Testis (tissue), 3 donors: ENCODE measurements around the gene TRPM2. TPM values are rescaled to one million over a fixed set of nuclear protein-coding genes. Genes with fewer than 3 reads are reported as not detected.

Experiments used
- DNase-seq: peaks from one replicate; pipeline ENCODE4 v3.0.0-alpha.2; 2019
- H3K27ac ChIP-seq, 2 donors: fragments of 200-600 bp; sonication (generic); one replicate each; pipeline ENCODE4 v1.5.1; 2019
- H3K27me3 ChIP-seq: fragments of 200-600 bp; sonication (generic); one replicate; pipeline ENCODE4 v1.5.1; 2019
- H3K36me3 ChIP-seq: fragments of 200-600 bp; sonication (generic); one replicate; pipeline ENCODE4 v1.5.1; 2017; ENCODE audit warnings: low read depth; ENCODE audit errors: missing control alignments
- H3K4me1 ChIP-seq: fragments of 200-600 bp; sonication (generic); one replicate; pipeline ENCODE4 v1.5.1; 2019
- H3K4me3 ChIP-seq, 2 donors: fragments of 200-600 bp; sonication (generic); one replicate each; pipeline ENCODE4 v1.5.1; 2017 to 2019
- H3K9me3 ChIP-seq: fragments of 200-600 bp; sonication (generic); one replicate; pipeline ENCODE4 v1.5.1; 2017
- CTCF ChIP-seq, 3 experiments: fragments of 450-650 bp in 2 of 3; fragments of 200-600 bp in 1 of 3; sonication (generic) in 1 of 3; IDR thresholded peaks; one replicate each; pipeline ENCODE4 v1.5.1; 2016 to 2019; ENCODE audit warnings: antibody characterized with exemption in 3 of 3, mild to moderate bottlenecking in 2 of 3, moderate library complexity in 1 of 3
- POLR2A ChIP-seq: fragments of 450-650 bp; IDR thresholded peaks from one replicate; pipeline ENCODE4 v1.6.1; 2017; ENCODE audit warnings: antibody characterized with exemption, mild to moderate bottlenecking, moderate library complexity
- WGBS, 2 donors: methylation state at CpG; one replicate each; pipeline ENCODE4 v1.1.5; 2018; 5-methylcytosine and 5-hydroxymethylcytosine counted together
- intact Hi-C: fragments of 100-400 bp; cut with DNase I; formaldehyde crosslinking; loops from one replicate; pipeline ENCODE4 v1.15.1; 2023; ENCODE audit warnings: low total_unique reads
- polyA plus RNA-seq: library from polyadenylated mRNA; stranded (reverse); fragments of 350-450 nt; fragmentation: Illumina TruSeq; extraction: RNeasy Lipid Tissue Mini Kit (QIAGEN cat#74804); gene quantifications from one replicate; pipeline ENCODE4 v1.2.3, GENCODE V29; 2014; ENCODE audit warnings: low read depth, low replicate concordance; ENCODE audit not compliant: insufficient read depth
- total RNA-seq, 2 donors: library from RNA; depleted of rRNA; stranded (reverse); fragments of >200 nt; gene quantifications; one replicate each; pipeline ENCODE4 v1.2.3, GENCODE V29; 2016

Gene TRPM2
- total and polyA plus RNA-seq, 3 donors from 2014 or later = 3.0 to 4.9 (median 3.9) TPM

DNA sequence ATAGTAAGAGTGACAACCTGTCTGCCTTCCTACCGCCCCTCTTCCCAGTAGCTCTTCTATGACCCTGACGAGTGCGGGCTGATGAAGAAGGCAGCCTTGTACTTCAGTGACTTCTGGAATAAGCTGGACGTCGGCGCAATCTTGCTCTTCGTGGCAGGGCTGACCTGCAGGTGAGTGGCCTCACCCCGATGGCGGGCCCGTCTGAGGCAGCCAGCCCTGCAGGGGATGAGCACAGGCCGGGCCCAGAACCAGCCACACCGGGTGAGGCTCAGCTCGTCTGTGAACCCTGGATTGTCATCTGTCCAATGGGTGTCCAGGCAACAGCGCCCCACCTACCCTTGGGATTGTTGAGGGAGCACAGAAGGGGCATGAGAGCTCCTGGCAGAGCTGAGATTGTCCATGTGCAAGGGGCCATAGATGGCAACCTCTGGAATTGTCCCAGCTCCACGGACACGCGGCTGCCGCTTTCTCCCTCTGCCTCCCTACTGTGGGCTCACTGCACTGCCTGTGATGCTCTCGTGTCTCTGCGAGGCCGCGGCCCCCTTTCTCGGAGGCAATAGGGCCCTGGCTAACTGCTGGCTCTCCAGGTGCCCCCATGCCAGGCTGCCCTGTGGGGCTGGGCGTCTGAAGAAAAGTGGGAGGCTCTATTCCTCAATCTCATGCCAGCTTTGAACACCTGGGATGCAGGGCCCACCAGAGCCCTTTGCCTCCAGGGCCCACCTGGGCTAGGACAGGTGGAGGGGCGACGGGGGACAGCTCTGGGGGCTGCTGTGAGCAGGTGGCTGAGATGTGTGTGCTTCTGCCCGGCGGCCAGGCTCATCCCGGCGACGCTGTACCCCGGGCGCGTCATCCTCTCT, 51.9 kb downstream of the TRPM2 start:
- peak; percentile 8 for DNase-seq
- intact Hi-C loops = no loop called here
- H3K9me3 ChIP-seq = no peaks in the 10 kb centered on the region

DNA sequence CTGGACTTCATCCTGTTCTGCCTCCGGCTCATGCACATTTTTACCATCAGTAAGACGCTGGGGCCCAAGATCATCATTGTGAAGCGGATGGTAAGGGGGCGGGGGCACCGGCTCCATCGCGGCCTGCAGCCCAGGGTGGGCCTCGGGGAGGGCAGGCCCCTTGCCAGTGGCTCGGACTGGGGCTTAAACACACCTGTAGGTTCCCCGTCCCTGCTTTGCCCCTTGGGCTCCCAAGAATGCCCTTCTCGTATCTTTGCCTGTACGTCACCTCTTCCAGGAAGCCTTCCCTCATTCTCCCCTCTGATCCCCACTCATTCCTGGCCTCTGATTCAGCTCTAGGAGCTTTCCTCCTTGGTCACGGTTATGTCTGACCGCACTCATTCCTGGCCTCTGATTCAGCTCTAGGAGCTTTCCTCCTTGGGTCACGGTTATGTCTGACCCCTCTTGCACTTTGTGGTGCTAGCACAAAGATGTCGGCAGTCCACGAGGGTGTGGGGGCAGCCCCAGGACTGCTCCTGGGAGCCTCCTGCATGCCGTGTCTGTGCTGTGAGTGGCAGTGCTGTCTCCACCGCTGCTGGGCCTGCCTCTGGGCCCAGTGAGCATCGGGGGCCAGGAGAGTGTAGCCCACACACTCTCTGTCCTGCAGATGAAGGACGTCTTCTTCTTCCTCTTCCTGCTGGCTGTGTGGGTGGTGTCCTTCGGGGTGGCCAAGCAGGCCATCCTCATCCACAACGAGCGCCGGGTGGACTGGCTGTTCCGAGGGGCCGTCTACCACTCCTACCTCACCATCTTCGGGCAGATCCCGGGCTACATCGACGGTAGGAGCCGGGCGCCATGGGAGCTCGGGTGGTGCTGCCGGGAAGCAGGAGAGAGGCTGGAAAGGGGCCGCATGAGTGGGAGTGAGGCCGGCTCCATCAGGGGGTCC, 52.8 kb downstream of the TRPM2 start:
- no peaks in the 10 kb centered on the region for H3K4me1 ChIP-seq
- WGBS, 2 donors = 80% methylated on average over 25 to 37 of the region's 37 CpGs

More for the DNA sequence above, 51.9 kb downstream of the TRPM2 start:
- no peaks in the 10 kb centered on the region for H3K27me3 ChIP-seq
- no peak overlapping the region for H3K27ac ChIP-seq
- no peak overlapping the region for H3K4me3 ChIP-seq
- TF ChIP-seq POLR2A = no peak
- TF ChIP-seq CTCF (IDR thresholded peaks at IDR 0.05) = no peak
- no peaks in the 10 kb centered on the region for H3K36me3 ChIP-seq
- no peaks in the 10 kb centered on the region for H3K4me1 ChIP-seq
- 86 to 87% methylated on average over 21 to 34 of the region's 34 CpGs for WGBS, 2 donors

GRCh38 chr21:44406953-44407352, 53.5 kb downstream of the TRPM2 start:
- intact Hi-C loops = no loop called here
- no peak for TF ChIP-seq POLR2A
- TF ChIP-seq CTCF (IDR thresholded peaks at IDR 0.05) = no peak
- Histone ChIP-seq H3K4me3 (no peak overlapping the region), H3K9me3 (no peaks in the 10 kb centered on the region), H3K27me3 (no peaks in the 10 kb centered on the region), H3K36me3 (no peaks in the 10 kb centered on the region), H3K4me1 (no peaks in the 10 kb centered on the region), H3K27ac (no peak overlapping the region)
- 72 to 88% methylated on average over 6 of the region's 8 CpGs for WGBS, 2 donors
- DNase-seq = no peak

More for the DNA sequence above, 52.8 kb downstream of the TRPM2 start:
- Histone ChIP-seq H3K4me3 (no peak overlapping the region), H3K27me3 (no peaks in the 10 kb centered on the region), H3K36me3 (no peaks in the 10 kb centered on the region), H3K9me3 (no peaks in the 10 kb centered on the region), H3K27ac (no peak overlapping the region)
- intact Hi-C loops = no loop called here
- TF ChIP-seq CTCF (IDR thresholded peaks at IDR 0.05) (no peak), POLR2A (no peak)
- peak; percentile 9 for DNase-seq

DNA sequence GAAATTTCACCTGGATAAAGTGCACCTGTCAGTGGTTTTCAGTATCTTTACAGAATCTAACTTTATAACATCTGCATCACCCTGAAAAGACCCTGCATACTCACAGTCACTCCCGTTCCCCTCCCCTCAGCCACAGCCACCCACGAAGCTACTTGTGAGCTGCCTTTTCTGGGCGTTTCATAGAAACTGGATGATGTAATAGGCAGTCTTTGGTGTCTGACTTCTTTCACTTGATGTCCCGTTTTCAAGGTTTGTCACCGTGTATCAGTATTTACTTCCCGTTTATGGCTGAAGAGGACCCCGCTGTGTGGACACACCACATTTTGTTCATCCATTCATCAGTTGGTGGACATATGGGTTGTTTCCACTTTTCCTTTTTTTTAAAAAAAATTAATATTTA, 54.1 kb downstream of the TRPM2 start:
- no peaks in the 10 kb centered on the region for H3K9me3 ChIP-seq
- DNase-seq = no peak
- H3K36me3 ChIP-seq = no peaks in the 10 kb centered on the region
- H3K4me3 ChIP-seq = no peak overlapping the region
- H3K4me1 ChIP-seq = no peaks in the 10 kb centered on the region
- intact Hi-C loops = no loop called here
- TF ChIP-seq POLR2A = no peak
- no peak for TF ChIP-seq CTCF (IDR thresholded peaks at IDR 0.05)
- 79 to 85% methylated on average over 7 of the region's 7 CpGs for WGBS, 2 donors
- H3K27me3 ChIP-seq = no peaks in the 10 kb centered on the region
- no peak overlapping the region for H3K27ac ChIP-seq
